ENCODE results near the gene FOXQ1. TPM values are rescaled to one million over a fixed set of nuclear protein-coding genes. Genes with fewer than 3 reads are reported as not detected.

The FOXQ1 gene
- total and polyA plus RNA-seq, 2 of the 13 experiments (the other 11 are each of a cell fraction or from before 2014, with no cell fraction given), result 35.2 to 39.8 TPM

DNA sequence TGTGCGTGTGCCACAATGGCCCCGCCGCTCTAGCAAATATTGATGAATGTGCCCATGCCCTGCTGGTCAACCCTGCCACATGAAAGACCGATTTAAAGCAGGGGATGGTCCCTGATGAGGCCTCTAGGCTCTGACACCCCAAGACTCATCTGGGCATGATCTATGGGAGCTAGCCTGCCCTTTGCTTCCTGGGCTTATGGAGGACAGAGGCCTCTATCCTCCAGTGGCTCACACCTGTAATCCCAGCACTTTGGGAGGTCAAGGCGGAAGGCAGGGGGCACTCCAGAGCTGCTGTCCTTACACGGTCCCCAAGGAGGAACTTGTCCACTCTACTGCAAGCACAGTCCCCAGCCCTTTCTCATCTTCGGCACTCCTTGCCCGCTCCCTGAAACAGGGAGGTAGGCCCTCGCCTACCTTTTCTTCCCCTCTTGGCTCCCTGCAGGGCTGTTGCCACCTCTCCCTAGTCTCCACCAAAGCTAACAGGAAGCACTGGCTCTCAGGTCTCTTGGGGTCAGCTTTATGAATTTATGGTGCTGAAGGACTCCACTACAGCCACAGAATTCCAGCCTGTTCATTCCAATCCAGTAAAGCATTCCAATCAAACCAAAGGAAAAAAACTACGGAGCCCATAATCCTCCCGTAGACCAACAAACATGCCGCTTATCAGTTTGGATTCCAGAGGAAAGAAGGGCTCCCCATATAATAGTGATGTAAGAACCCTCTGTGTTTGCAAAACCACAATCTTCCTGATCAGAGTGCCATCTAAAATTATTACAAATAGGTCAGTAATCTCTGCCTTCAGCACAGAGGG lies 48.7 kb upstream of the FOXQ1 start (continued):
- TF ChIP-seq, protein P1, sequence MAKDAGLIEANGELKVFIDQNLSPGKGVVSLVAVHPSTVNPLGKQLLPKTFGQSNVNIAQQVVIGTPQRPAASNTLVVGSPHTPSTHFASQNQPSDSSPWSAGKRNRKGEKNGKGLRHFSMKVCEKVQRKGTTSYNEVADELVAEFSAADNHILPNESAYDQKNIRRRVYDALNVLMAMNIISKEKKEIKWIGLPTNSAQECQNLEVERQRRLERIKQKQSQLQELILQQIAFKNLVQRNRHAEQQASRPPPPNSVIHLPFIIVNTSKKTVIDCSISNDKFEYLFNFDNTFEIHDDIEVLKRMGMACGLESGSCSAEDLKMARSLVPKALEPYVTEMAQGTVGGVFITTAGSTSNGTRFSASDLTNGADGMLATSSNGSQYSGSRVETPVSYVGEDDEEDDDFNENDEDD (CRISPR knock-in tag; IDR thresholded peaks at IDR 0.05; ENCODE audit: borderline replicate concordance), result no peak
- TF ChIP-seq ZNF563 (CRISPR knock-in tag; IDR thresholded peaks at IDR 0.05) (no peak), ZNF331 (CRISPR knock-in tag; IDR thresholded peaks at IDR 0.05) (peak; percentile 2; the same call in 1 of the 2 replicates), ZNF7 (CRISPR knock-in tag; IDR thresholded peaks at IDR 0.05) (no peak), U2AF2 (IDR thresholded peaks at IDR 0.05; ENCODE audit: low read depth, low read length) (no peak), ZNF792 (CRISPR knock-in tag; IDR thresholded peaks at IDR 0.05) (no peak; the same call in 1 of the 2 replicates), THYN1 (CRISPR knock-in tag; IDR thresholded peaks at IDR 0.05; ENCODE audit: borderline replicate concordance, low read depth) (no peak), ISX (CRISPR knock-in tag; conservative IDR thresholded peaks at IDR 0.05) (no peak), ZNF224 (CRISPR knock-in tag; IDR thresholded peaks at IDR 0.05) (no peak), ZNF17 (CRISPR knock-in tag; IDR thresholded peaks at IDR 0.05) (no peak), ZNF292 (CRISPR knock-in tag; IDR thresholded peaks at IDR 0.05; ENCODE audit: borderline replicate concordance, low read depth) (no peak)
- TF ChIP-seq, protein P2, sequence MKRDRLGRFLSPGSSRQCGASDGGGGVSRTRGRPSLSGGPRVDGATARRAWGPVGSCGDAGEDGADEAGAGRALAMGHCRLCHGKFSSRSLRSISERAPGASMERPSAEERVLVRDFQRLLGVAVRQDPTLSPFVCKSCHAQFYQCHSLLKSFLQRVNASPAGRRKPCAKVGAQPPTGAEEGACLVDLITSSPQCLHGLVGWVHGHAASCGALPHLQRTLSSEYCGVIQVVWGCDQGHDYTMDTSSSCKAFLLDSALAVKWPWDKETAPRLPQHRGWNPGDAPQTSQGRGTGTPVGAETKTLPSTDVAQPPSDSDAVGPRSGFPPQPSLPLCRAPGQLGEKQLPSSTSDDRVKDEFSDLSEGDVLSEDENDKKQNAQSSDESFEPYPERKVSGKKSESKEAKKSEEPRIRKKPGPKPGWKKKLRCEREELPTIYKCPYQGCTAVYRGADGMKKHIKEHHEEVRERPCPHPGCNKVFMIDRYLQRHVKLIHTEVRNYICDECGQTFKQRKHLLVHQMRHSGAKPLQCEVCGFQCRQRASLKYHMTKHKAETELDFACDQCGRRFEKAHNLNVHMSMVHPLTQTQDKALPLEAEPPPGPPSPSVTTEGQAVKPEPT (CRISPR knock-in tag; IDR thresholded peaks at IDR 0.05; ENCODE audit: low read depth), result no peak
- TF ChIP-seq, protein P3, sequence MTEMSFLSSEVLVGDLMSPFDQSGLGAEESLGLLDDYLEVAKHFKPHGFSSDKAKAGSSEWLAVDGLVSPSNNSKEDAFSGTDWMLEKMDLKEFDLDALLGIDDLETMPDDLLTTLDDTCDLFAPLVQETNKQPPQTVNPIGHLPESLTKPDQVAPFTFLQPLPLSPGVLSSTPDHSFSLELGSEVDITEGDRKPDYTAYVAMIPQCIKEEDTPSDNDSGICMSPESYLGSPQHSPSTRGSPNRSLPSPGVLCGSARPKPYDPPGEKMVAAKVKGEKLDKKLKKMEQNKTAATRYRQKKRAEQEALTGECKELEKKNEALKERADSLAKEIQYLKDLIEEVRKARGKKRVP (CRISPR knock-in tag; IDR thresholded peaks at IDR 0.05), result peak; percentile 60 to 97; a peak in 3 of 4 replicates
- TF ChIP-seq, protein P4, sequence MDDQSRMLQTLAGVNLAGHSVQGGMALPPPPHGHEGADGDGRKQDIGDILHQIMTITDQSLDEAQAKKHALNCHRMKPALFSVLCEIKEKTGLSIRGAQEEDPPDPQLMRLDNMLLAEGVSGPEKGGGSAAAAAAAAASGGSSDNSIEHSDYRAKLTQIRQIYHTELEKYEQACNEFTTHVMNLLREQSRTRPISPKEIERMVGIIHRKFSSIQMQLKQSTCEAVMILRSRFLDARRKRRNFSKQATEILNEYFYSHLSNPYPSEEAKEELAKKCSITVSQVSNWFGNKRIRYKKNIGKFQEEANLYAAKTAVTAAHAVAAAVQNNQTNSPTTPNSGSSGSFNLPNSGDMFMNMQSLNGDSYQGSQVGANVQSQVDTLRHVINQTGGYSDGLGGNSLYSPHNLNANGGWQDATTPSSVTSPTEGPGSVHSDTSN (CRISPR knock-in tag; IDR thresholded peaks at IDR 0.05; ENCODE audit: borderline replicate concordance), result no peak
- TF ChIP-seq, protein P5, sequence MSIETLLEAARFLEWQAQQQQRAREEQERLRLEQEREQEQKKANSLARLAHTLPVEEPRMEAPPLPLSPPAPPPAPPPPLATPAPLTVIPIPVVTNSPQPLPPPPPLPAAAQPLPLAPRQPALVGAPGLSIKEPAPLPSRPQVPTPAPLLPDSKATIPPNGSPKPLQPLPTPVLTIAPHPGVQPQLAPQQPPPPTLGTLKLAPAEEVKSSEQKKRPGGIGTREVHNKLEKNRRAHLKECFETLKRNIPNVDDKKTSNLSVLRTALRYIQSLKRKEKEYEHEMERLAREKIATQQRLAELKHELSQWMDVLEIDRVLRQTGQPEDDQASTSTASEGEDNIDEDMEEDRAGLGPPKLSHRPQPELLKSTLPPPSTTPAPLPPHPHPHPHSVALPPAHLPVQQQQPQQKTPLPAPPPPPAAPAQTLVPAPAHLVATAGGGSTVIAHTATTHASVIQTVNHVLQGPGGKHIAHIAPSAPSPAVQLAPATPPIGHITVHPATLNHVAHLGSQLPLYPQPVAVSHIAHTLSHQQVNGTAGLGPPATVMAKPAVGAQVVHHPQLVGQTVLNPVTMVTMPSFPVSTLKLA (IDR thresholded peaks at IDR 0.05), result no peak
- TF ChIP-seq, protein P6, sequence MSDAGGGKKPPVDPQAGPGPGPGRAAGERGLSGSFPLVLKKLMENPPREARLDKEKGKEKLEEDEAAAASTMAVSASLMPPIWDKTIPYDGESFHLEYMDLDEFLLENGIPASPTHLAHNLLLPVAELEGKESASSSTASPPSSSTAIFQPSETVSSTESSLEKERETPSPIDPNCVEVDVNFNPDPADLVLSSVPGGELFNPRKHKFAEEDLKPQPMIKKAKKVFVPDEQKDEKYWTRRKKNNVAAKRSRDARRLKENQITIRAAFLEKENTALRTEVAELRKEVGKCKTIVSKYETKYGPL (CRISPR knock-in tag; IDR thresholded peaks at IDR 0.05), result no peak; the same call in 1 of the 2 replicates
